OCI-LY3 (cell line): Measurements from ENCODE around the gene EIF4E1B.

ENCODE experiments used
- H2AFZ ChIP-seq: fragments of 200-600, 300-600 bp; shearing (Covaris generic); 2 replicates; pipeline ENCODE4 v1.6.0; 2014; ENCODE audit warnings: antibody characterized with exemption, low read depth, low read length
- H3K27ac ChIP-seq: fragments of 200-600, 300-600 bp; sonication (generic); 2 replicates; pipeline ENCODE4 v1.5.1; 2014; ENCODE audit warnings: mild to moderate bottlenecking, low read length, moderate library complexity, mixed read lengths
- H3K27me3 ChIP-seq: fragments of 200-600, 300-600 bp; sonication (generic); 2 replicates; pipeline ENCODE4 v1.6.1; 2014; ENCODE audit warnings: low read depth, low read length, mixed read lengths
- H3K36me3 ChIP-seq: fragments of 200-600, 300-600 bp; sonication (generic); replicated peaks from 2 replicates; pipeline ENCODE3; 2014; ENCODE audit warnings: low read depth, low read length, mixed read lengths
- H3K4me1 ChIP-seq: fragments of 300-600, 200-600 bp; sonication (generic); 2 replicates; pipeline ENCODE4 v1.6.1; 2014; ENCODE audit warnings: low read length, mixed read lengths
- H3K4me2 ChIP-seq: fragments of 200-600, 300-600 bp; sonication (generic); 2 replicates; pipeline ENCODE4 v1.6.1; 2014; ENCODE audit warnings: low read length, mixed read lengths
- H3K4me3 ChIP-seq: fragments of 300-600, 200-600 bp; sonication (generic); 2 replicates; pipeline ENCODE4 v1.5.1; 2014; ENCODE audit warnings: antibody characterized with exemption, mild to moderate bottlenecking, low read length, moderate library complexity
- H3K79me2 ChIP-seq: fragments of 300-600, 200-600 bp; shearing (Covaris generic); 2 replicates; pipeline ENCODE4 v1.6.1; 2014; ENCODE audit warnings: mild to moderate bottlenecking, low read length, mixed read lengths
- H3K9ac ChIP-seq: fragments of 300-600, 200-600 bp; shearing (Covaris generic); 2 replicates; pipeline ENCODE4 v1.6.0; 2014; ENCODE audit warnings: mild to moderate bottlenecking, low read length, moderate library complexity
- H3K9me3 ChIP-seq: fragments of 200-600, 300-600 bp; shearing (Covaris generic); 2 replicates; pipeline ENCODE4 v1.6.1; 2014; ENCODE audit warnings: low read length, mixed read lengths; ENCODE audit not compliant: insufficient read depth
- H4K20me1 ChIP-seq: fragments of 200-600, 300-600 bp; sonication (generic); 2 replicates; pipeline ENCODE4 v1.6.1; 2016; ENCODE audit warnings: low read length, mixed read lengths; ENCODE audit not compliant: insufficient read depth
- CTCF ChIP-seq: fragments of 200-600, 300-600 bp; sonication (generic); IDR thresholded peaks from 2 replicates; pipeline ENCODE4 v1.5.1; 2014; ENCODE audit warnings: antibody characterized with exemption, low read length, low read depth
- EZH2phosphoT487 ChIP-seq: fragments of 200-600 bp; shearing (Covaris generic); IDR thresholded peaks from 2 replicates; pipeline ENCODE4 v1.6.1; 2018; ENCODE audit warnings: antibody characterized with exemption, mixed run types, low read depth

EIF4E1B gene

GRCh38 chr5:176624938-176625337, 5.5 kb upstream of the EIF4E1B start:
- no peak overlapping the region for H3K27ac ChIP-seq

DNA sequence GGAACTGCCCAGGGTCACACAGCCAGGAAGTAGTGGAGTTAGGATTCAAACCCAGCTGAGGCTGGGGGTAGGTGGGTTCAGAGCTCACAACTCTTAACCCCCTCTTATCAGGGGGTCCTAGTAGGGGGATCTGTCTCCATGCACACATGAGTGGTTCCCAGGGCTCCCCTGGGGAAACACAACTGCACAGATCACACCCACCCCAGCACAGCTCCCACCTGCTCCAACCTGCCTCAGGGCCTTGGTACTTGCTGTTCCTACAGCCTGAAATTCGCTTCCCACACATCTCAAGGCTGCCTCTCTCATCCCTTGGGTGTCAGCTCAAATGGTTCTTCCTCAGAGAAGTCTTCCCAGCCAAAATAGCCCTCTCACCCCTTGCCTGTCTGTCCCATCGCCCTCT, 5.0 kb upstream of the EIF4E1B start:
- Histone ChIP-seq H3K4me2 (no peak overlapping the region), H3K36me3 (no peaks in the 10 kb centered on the region), H3K9me3 (no peaks in the 10 kb centered on the region), H3K4me1 (no peaks in the 10 kb centered on the region), H3K79me2 (no peaks in the 10 kb centered on the region), H3K27me3 (peaks cover 38% of the 10 kb centered on the region), H3K9ac (no peak overlapping the region), H3K4me3 (no peak overlapping the region), H3K27ac (no peak overlapping the region), H4K20me1 (no peaks in the 10 kb centered on the region), H2AFZ (no peak overlapping the region)
- TF ChIP-seq CTCF (no peak), EZH2phosphoT487 (no peak)

More at GRCh38 chr5:176624938-176625337, 5.5 kb upstream of the EIF4E1B start:
- Histone ChIP-seq H4K20me1 (no peaks in the 10 kb centered on the region), H3K4me1 (no peaks in the 10 kb centered on the region), H3K79me2 (no peaks in the 10 kb centered on the region), H3K9ac (no peak overlapping the region), H2AFZ (no peak overlapping the region), H3K4me3 (no peak overlapping the region), H3K36me3 (no peaks in the 10 kb centered on the region), H3K4me2 (no peak overlapping the region), H3K9me3 (no peaks in the 10 kb centered on the region), H3K27me3 (peaks cover 34% of the 10 kb centered on the region)
- TF ChIP-seq EZH2phosphoT487, result no peak
- no peak for TF ChIP-seq CTCF

DNA sequence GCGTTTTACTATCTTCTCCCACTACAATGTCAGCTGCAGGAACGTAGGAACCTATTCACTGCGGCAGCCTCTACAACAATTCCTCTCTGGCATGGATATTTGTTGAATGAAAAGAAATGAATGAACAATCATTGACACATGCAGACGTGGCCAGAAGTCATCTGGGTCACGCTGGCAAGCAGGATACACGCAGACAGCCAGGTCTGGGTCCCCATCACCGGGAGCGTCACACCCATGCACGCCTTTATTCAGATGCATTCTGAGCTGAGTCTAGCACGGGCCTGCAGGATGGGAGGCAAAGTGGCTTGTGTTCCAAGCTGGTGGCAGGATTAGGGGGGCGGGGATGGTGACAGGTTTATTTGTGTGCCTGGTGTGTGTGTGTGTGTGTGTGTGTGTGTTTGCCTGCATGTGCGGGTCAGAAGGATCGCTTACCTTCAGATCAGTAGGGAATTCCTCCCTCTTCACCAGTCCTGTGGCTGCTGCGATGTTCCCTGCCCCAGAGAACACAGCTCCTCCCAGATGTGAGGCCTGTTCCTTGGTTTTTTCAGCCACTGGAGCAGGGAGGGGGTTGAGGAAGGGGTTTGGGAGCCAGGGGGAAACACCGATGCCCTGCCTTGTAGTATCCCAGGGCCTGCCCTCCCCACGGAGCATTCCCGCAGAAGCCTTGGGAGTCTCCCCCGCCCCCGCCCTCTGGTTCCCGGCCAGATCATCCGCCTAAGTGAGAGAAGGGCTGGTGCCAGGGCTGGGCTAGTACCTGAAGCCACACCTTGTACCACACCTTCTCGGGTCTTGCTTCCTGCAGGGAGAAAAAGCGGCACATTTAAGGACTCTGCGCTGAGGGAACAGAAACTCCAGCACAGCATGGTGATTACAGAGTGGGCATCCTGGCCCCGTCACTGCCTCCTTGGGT, 4.3 kb upstream of the EIF4E1B start:
- H3K4me3 ChIP-seq, result no peak overlapping the region
- no peak overlapping the region for H3K9ac ChIP-seq
- peaks cover 45% of the 10 kb centered on the region for H3K27me3 ChIP-seq
- H3K79me2 ChIP-seq, result no peaks in the 10 kb centered on the region
- no peaks in the 10 kb centered on the region for H3K9me3 ChIP-seq
- peaks cover 4% of the 10 kb centered on the region; the same call in 1 of the 2 replicates for H3K4me1 ChIP-seq
- TF ChIP-seq CTCF (no peak), EZH2phosphoT487 (no peak)
- H4K20me1 ChIP-seq, result no peaks in the 10 kb centered on the region
- H3K4me2 ChIP-seq, result no peak overlapping the region
- no peaks in the 10 kb centered on the region for H3K36me3 ChIP-seq
- no peak overlapping the region for H2AFZ ChIP-seq
- H3K27ac ChIP-seq, result no peak overlapping the region

DNA sequence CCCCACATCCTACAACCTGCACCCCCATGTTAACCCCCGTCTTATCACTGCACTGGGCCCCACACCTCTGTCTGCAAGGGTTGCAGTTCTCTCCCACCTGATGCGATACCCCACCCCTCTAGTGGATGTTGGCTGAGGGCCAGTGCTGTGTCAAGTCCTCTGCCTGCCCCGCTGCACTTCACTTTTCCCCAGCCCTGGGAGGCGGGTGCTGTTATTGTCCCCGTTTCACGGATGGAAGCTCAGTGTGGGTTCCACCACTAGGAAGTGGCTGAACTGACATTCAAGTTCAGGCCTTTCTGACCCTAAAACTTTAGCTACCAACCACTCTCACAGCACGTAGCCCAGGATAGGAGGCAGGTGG, 3.6 kb upstream of the EIF4E1B start:
- Histone ChIP-seq H2AFZ (no peak overlapping the region), H4K20me1 (no peaks in the 10 kb centered on the region), H3K27ac (no peak overlapping the region), H3K79me2 (no peaks in the 10 kb centered on the region), H3K4me2 (no peak overlapping the region), H3K36me3 (no peaks in the 10 kb centered on the region), H3K4me1 (peaks cover 4% of the 10 kb centered on the region; the same call in 1 of the 2 replicates), H3K27me3 (peaks cover 51% of the 10 kb centered on the region), H3K9me3 (no peaks in the 10 kb centered on the region), H3K9ac (no peak overlapping the region), H3K4me3 (no peak overlapping the region)
- TF ChIP-seq CTCF (no peak), EZH2phosphoT487 (no peak)
